GM03348 (cell line): Measurements from ENCODE around the gene CTLA4.

ENCODE experiments used
- DNase-seq: peaks from one replicate; pipeline ENCODE4 v3.0.0; 2012; ENCODE audit warnings: low spot score

CTLA4 gene

GRCh38 chr2:203892207-203892606 is 24.6 kb downstream of the CTLA4 start:
- no peak for DNase-seq

- DNase-seq: no peak
Observed at GRCh38 chr2:203893401-203893800, 25.8 kb downstream of the CTLA4 start.

- DNase-seq: no peak
Observed at GRCh38 chr2:203893840-203894239, 26.3 kb downstream of the CTLA4 start.

- no peak for DNase-seq
Observed at GRCh38 chr2:203894262-203894661, 26.7 kb downstream of the CTLA4 start.

GRCh38 chr2:203897544-203897943 is 30.0 kb downstream of the CTLA4 start:
- no peak for DNase-seq

- DNase-seq: no peak
Observed at GRCh38 chr2:203898657-203899056, 31.1 kb downstream of the CTLA4 start.

GRCh38 chr2:203900253-203900652 is 32.7 kb downstream of the CTLA4 start:
- DNase-seq: no peak

GRCh38 chr2:203904022-203904421 is 36.5 kb downstream of the CTLA4 start:
- DNase-seq: no peak

GRCh38 chr2:203905656-203906055 is 38.1 kb downstream of the CTLA4 start:
- no peak for DNase-seq

- DNase-seq: no peak
Observed at GRCh38 chr2:203908066-203908796, 40.7 kb downstream of the CTLA4 start.

GRCh38 chr2:203908797-203909185 is 41.2 kb downstream of the CTLA4 start:
- no peak for DNase-seq

- DNase-seq: peak; percentile 82
Observed at GRCh38 chr2:203909261-203909967, 41.8 kb downstream of the CTLA4 start.

- DNase-seq: peak; percentile 40
Observed at GRCh38 chr2:203909974-203910373, 42.4 kb downstream of the CTLA4 start.

- no peak for DNase-seq
Observed at GRCh38 chr2:203913947-203914346, 46.4 kb downstream of the CTLA4 start.

GRCh38 chr2:203914546-203915182 is 47.1 kb downstream of the CTLA4 start:
- DNase-seq: no peak

GRCh38 chr2:203915256-203915655 is 47.7 kb downstream of the CTLA4 start:
- peak; percentile 59 for DNase-seq

- DNase-seq: no peak
Observed at GRCh38 chr2:203916756-203917155, 49.2 kb downstream of the CTLA4 start.

- no peak for DNase-seq
Observed at GRCh38 chr2:203918264-203918663, 50.7 kb downstream of the CTLA4 start.

- DNase-seq: no peak
Observed at GRCh38 chr2:203918839-203919238, 51.3 kb downstream of the CTLA4 start.
